HCT116 (cell line): ENCODE measurements around the gene JAK3. TPM values are rescaled to one million over a fixed set of nuclear protein-coding genes. Genes with fewer than 3 reads are reported as not detected.

ENCODE experiments used
- ATAC-seq: fragments of 200-7000 bp; cut with Tn5 transposase; 2 replicates; pipeline ENCODE4 v1.9.1; 2020; ENCODE audit warnings: mild to moderate bottlenecking, moderate library complexity
- BruUV-seq: library from RNA; stranded (reverse); fragments of 400-500 nt; replicated peaks from 2 replicates; lab custom pipeline; 2021; lab: Mats Ljungman, UMichigan
- CTCF ChIA-PET: fragments of 300-600 bp; sonication (Branson Sonifier 250); formaldehyde crosslinking; loops from one replicate; lab custom pipeline; 2021; ENCODE audit warnings: antibody characterized with exemption; lab: Charles Lee
- POLR2A ChIA-PET: fragments of 300-600, 350-600 bp; sonication (Branson Sonifier 250); formaldehyde crosslinking; loops from one replicate; lab custom pipeline; 2021; ENCODE audit warnings: antibody characterized with exemption; lab: Charles Lee
- RAD21 ChIA-PET, 2 experiments: fragments of 300-600 bp; sonication (Branson Sonifier 250); formaldehyde crosslinking; loops; one replicate each; lab custom pipeline; 2023; ENCODE audit warnings: low total read pairs in 2 of 2; ENCODE audit not compliant: uncharacterized antibody in 2 of 2, unreplicated experiment in 2 of 2, low non-redundant PET in 1 of 2; lab: Charles Lee
- DNase-seq: peaks from one replicate; pipeline ENCODE4 v3.0.0-alpha.2; 2010; ENCODE audit warnings: low read depth, low spot score
- H2AFZ ChIP-seq: fragments of 200-600 bp; shearing (Covaris generic), sonication (generic); 2 replicates; pipeline ENCODE4 v1.6.1; 2017; ENCODE audit warnings: low read depth, mixed run types, mixed read lengths, antibody characterized with exemption, low read length; ENCODE audit not compliant: poor library complexity, severe bottlenecking
- H3K27ac ChIP-seq: 2 replicates; pipeline ENCODE4 v1.5.1; 2012; ENCODE audit warnings: low read depth, low read length
- H3K27me3 ChIP-seq: fragments of 200-600 bp; sonication (generic); 2 replicates; pipeline ENCODE4 v1.6.1; 2016; ENCODE audit warnings: mixed run types, low read length, mixed read lengths; ENCODE audit not compliant: insufficient read depth
- H3K36me3 ChIP-seq, 2 experiments: fragments of 200-500 bp in 1 of 2; fragments of 200-600 bp in 1 of 2; sonication (Bioruptor generic) in 1 of 2; sonication (generic) in 1 of 2; 2 replicates each; pipeline versions ENCODE4 v1.5.1 to v1.6.1; 2014 to 2016; ENCODE audit warnings: low read length in 2 of 2, inconsistent platforms in 1 of 2, mixed read lengths in 1 of 2, mixed run types in 1 of 2; ENCODE audit not compliant: insufficient read depth in 2 of 2, control insufficient read depth in 1 of 2
- H3K4me1 ChIP-seq, 2 experiments: fragments of 200-600 bp in 1 of 2; sonication (generic) in 1 of 2; 2 replicates each; pipeline versions ENCODE4 v1.5.1 to v1.6.1; 2012 to 2017; ENCODE audit warnings: low read length in 2 of 2, inconsistent platforms in 1 of 2, mild to moderate bottlenecking in 1 of 2, mixed read lengths in 1 of 2, mixed run types in 1 of 2, moderate library complexity in 1 of 2; ENCODE audit not compliant: insufficient read depth in 2 of 2, control insufficient read depth in 1 of 2
- H3K4me2 ChIP-seq: fragments of 200-600 bp; sonication (generic); 2 replicates; pipeline ENCODE4 v1.6.1; 2017; ENCODE audit warnings: mixed run types, low read length, mixed read lengths
- H3K4me3 ChIP-seq, 2 experiments: fragments of 200-600 bp in 1 of 2; sonication (generic) in 1 of 2; replicated peaks in 1 of 2; 2 replicates each; pipeline ENCODE4 v1.5.1; 2011 to 2016; ENCODE audit warnings: low read length in 2 of 2, control low read depth in 1 of 2, low read depth in 1 of 2, mild to moderate bottlenecking in 1 of 2, mixed read lengths in 1 of 2, mixed run types in 1 of 2
- H3K79me2 ChIP-seq: fragments of 200-600 bp; sonication (generic); 2 replicates; pipeline ENCODE4 v1.6.1; 2017; ENCODE audit warnings: mild to moderate bottlenecking, mixed run types, low read length, moderate library complexity, mixed read lengths; ENCODE audit not compliant: insufficient read depth
- H3K9ac ChIP-seq: fragments of 200-600 bp; sonication (generic); 2 replicates; pipeline ENCODE4 v1.6.1; 2016; ENCODE audit warnings: low read length, mixed read lengths
- H3K9me2 ChIP-seq: fragments of 200-600 bp; sonication (generic), shearing (Covaris generic); 2 replicates; pipeline ENCODE4 v1.6.1; 2017; ENCODE audit warnings: mixed run types, mild to moderate bottlenecking, moderate library complexity; ENCODE audit not compliant: insufficient read depth
- H3K9me3 ChIP-seq, 2 experiments: fragments of 200-500 bp in 1 of 2; fragments of 200-600 bp in 1 of 2; sonication (Bioruptor generic) in 1 of 2; sonication (generic) in 1 of 2; 2 replicates each; pipeline ENCODE4 v1.6.1; 2014 to 2017; ENCODE audit warnings: low read length in 2 of 2, mixed read lengths in 2 of 2, inconsistent platforms in 1 of 2, low read depth in 1 of 2, mild to moderate bottlenecking in 1 of 2, mixed run types in 1 of 2, moderate library complexity in 1 of 2; ENCODE audit not compliant: control insufficient read depth in 1 of 2, insufficient read depth in 1 of 2
- H4K20me1 ChIP-seq: fragments of 200-600 bp; sonication (generic), shearing (Covaris generic); 2 replicates; pipeline ENCODE4 v1.6.1; 2017; ENCODE audit warnings: mixed run types, mild to moderate bottlenecking, moderate library complexity; ENCODE audit not compliant: insufficient read depth
- CBX3 ChIP-seq: IDR thresholded peaks from 2 replicates; pipeline ENCODE4 v1.6.1; 2012; ENCODE audit warnings: low read depth
- CEBPB ChIP-seq: IDR thresholded peaks from 2 replicates; pipeline ENCODE4 v1.6.1; 2012; ENCODE audit warnings: low read depth
- EGR1 ChIP-seq: IDR thresholded peaks from 2 replicates; pipeline ENCODE4 v1.6.1; 2012; ENCODE audit warnings: low read depth
- EZH2 ChIP-seq: fragments of 200-600 bp; sonication (generic); IDR thresholded peaks from 2 replicates; pipeline ENCODE4 v1.6.1; 2017; ENCODE audit warnings: antibody characterized with exemption, mixed run types
- POLR2A ChIP-seq: IDR thresholded peaks from 2 replicates; pipeline ENCODE4 v1.7.0; 2011; ENCODE audit warnings: borderline replicate concordance; ENCODE audit not compliant: insufficient read depth, insufficient read length; ENCODE audit errors: extremely low read depth
- SIN3A ChIP-seq: IDR thresholded peaks from 2 replicates; pipeline ENCODE4 v1.6.1; 2012; ENCODE audit warnings: low read depth
- SP1 ChIP-seq: IDR thresholded peaks from 2 replicates; pipeline ENCODE4 v1.6.1; 2012; ENCODE audit warnings: low read depth
- SRF ChIP-seq: IDR thresholded peaks from 2 replicates; pipeline ENCODE4 v1.6.1; 2012; ENCODE audit warnings: low read depth
- YY1 ChIP-seq: IDR thresholded peaks from 2 replicates; pipeline ENCODE4 v1.6.1; 2011; ENCODE audit warnings: low read length, low read depth, moderate library complexity, mild to moderate bottlenecking; ENCODE audit not compliant: insufficient replicate concordance; ENCODE audit errors: extremely low read depth
- ZFX ChIP-seq: fragments of 450-650 bp; IDR thresholded peaks from 2 replicates; pipeline ENCODE4 v1.6.1; 2017
- ZNF274 ChIP-seq: fragments of 200-500 bp; sonication (Bioruptor generic); IDR thresholded peaks from 2 replicates; pipeline ENCODE4 v1.6.1; 2014; ENCODE audit warnings: mild to moderate bottlenecking, low read depth, low read length, inconsistent platforms
- intact Hi-C: fragments of 100-400 bp; cut with micrococcal nuclease; formaldehyde crosslinking; loops from 2 replicates; pipeline ENCODE4 v1.10.0; 2022
- total RNA-seq: library from RNA; stranded (reverse); gene quantifications from one replicate; pipeline ENCODE4 v1.2.1, GENCODE V29; 2021; ENCODE audit not compliant: unreplicated experiment
- TF ChIP-seq, protein P1 (sequence below): IDR thresholded peaks from 2 replicates; pipeline ENCODE4 v1.6.1; 2011; ENCODE audit warnings: mild to moderate bottlenecking, low read length, moderate library complexity; ENCODE audit not compliant: insufficient replicate concordance; ENCODE audit errors: extremely low read depth
- TF ChIP-seq, protein P2 (sequence below): IDR thresholded peaks from 2 replicates; pipeline ENCODE4 v1.6.1; 2012

JAK3 gene
- total RNA-seq, 1 experiment from 2014 or later = 5.7 TPM

- Histone ChIP-seq H3K9me3 (no peaks in the 10 kb centered on the region), H3K9ac (no peak overlapping the region)
- CTCF ChIA-PET = no interaction called here
- TF ChIP-seq EGR1 (no peak), SRF (peak; percentile 56; the same call in 1 of the 2 replicates)
- TF ChIP-seq, all 23 proteins: peak for 1
- Histone ChIP-seq H3K4me3 (no peak overlapping the region), H3K9me2 (no peaks in the 10 kb centered on the region), H3K4me2 (no peak overlapping the region), H4K20me1 (no peaks in the 10 kb centered on the region), H3K27ac (no peak overlapping the region), H3K4me1 (peaks cover 4 to 15% of the 10 kb centered on the region in 2 experiments; a peak in 2 of 4 replicates), H3K36me3 (peaks cover 0 to 5% of the 10 kb centered on the region in 2 experiments; a peak in 2 of 4 replicates), H3K27me3 (no peaks in the 10 kb centered on the region), H2AFZ (no peak overlapping the region), H3K79me2 (peaks cover 4% of the 10 kb centered on the region; the same call in 1 of the 2 replicates)
- intact Hi-C loops = no loop called here
- BruUV-seq = no TSS peak
- ATAC-seq (peak; percentile 20; the same call in 1 of the 2 replicates), DNase-seq (no peak)
- RAD21 ChIA-PET = no interaction called here
- POLR2A ChIA-PET = no interaction called here
Observed at GRCh38 chr19:17806945-17807344, 40.8 kb downstream of the JAK3 start.

- Histone ChIP-seq H3K4me1 (peaks cover 4 to 15% of the 10 kb centered on the region in 2 experiments; a peak in 2 of 4 replicates), H3K9me2 (no peaks in the 10 kb centered on the region), H3K4me2 (no peak overlapping the region), H3K36me3 (peaks cover 0 to 5% of the 10 kb centered on the region in 2 experiments; a peak in 2 of 4 replicates), H3K9me3 (no peaks in the 10 kb centered on the region), H3K27ac (no peak overlapping the region), H3K9ac (no peak overlapping the region), H4K20me1 (no peaks in the 10 kb centered on the region), H3K27me3 (no peaks in the 10 kb centered on the region), H2AFZ (no peak overlapping the region), H3K79me2 (peaks cover 4% of the 10 kb centered on the region; the same call in 1 of the 2 replicates), H3K4me3 (no peak overlapping the region)
- intact Hi-C loops = no loop called here
- DNase-seq (no peak), ATAC-seq (no peak)
- ChIA-PET CTCF (no interaction called here), POLR2A (interaction anchor here (1.4 kb wide), 1 partner anchor 10 kb away, joined by 7 read pairs; the partner anchor contains the start of gene B3GNT3), RAD21 (no interaction called here)
- BruUV-seq = no TSS peak
- TF ChIP-seq SP1 (no peak), ZNF274 (no peak), YY1 (no peak), EGR1 (no peak), SIN3A (no peak), EZH2 (no peak), CEBPB (no peak), CBX3 (no peak), POLR2A (no peak), ZFX (no peak)
- TF ChIP-seq, protein P1, sequence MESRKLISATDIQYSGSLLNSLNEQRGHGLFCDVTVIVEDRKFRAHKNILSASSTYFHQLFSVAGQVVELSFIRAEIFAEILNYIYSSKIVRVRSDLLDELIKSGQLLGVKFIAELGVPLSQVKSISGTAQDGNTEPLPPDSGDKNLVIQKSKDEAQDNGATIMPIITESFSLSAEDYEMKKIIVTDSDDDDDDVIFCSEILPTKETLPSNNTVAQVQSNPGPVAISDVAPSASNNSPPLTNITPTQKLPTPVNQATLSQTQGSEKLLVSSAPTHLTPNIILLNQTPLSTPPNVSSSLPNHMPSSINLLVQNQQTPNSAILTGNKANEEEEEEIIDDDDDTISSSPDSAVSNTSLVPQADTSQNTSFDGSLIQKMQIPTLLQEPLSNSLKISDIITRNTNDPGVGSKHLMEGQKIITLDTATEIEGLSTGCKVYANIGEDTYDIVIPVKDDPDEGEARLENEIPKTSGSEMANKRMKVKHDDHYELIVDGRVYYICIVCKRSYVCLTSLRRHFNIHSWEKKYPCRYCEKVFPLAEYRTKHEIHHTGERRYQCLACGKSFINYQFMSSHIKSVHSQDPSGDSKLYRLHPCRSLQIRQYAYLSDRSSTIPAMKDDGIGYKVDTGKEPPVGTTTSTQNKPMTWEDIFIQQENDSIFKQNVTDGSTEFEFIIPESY = no peak
- TF ChIP-seq, protein P2, sequence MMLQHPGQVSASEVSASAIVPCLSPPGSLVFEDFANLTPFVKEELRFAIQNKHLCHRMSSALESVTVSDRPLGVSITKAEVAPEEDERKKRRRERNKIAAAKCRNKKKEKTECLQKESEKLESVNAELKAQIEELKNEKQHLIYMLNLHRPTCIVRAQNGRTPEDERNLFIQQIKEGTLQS = no peak
Observed at GRCh38 chr19:17805427-17805826, 42.4 kb downstream of the JAK3 start.
